Stimulated activated naive CD8-positive, alpha-beta T cell treated with anti-CD3 and anti-CD28 coated beads, Interleukin-15, Interleukin-2, amounts not matched to agents 100 ng/mL and 50 ng/mL, for 24 hours (primary cell): ENCODE measurements around the gene GPR84.
A peak's percentile ranks its signal among the peaks of the same experiment; 100 is the strongest.
"Not testable (repeated sequence)": the region's sequence is repeated elsewhere in the genome, so short reads cannot be mapped to it uniquely, and the experiment has no call there.

ENCODE experiments used
- H3K27ac Mint-ChIP-seq: one replicate; pipeline ENCODE4 v1.8.0; 2021; ENCODE audit warnings: mild to moderate bottlenecking, mixed read lengths
- H3K27me3 Mint-ChIP-seq: one replicate; pipeline ENCODE4 v1.8.0; 2021; ENCODE audit warnings: mixed read lengths
- H3K36me3 Mint-ChIP-seq: one replicate; pipeline ENCODE4 v1.8.0; 2021; ENCODE audit warnings: low read depth, mixed read lengths
- H3K4me1 Mint-ChIP-seq: one replicate; pipeline ENCODE4 v1.8.0; 2021; ENCODE audit warnings: low read depth, mixed read lengths
- H3K4me3 Mint-ChIP-seq: one replicate; pipeline ENCODE4 v1.8.0; 2021; ENCODE audit warnings: mild to moderate bottlenecking, mixed read lengths
- H3K9me3 Mint-ChIP-seq: one replicate; pipeline ENCODE4 v1.8.0; 2021; ENCODE audit warnings: mixed read lengths

GPR84 gene

DNA sequence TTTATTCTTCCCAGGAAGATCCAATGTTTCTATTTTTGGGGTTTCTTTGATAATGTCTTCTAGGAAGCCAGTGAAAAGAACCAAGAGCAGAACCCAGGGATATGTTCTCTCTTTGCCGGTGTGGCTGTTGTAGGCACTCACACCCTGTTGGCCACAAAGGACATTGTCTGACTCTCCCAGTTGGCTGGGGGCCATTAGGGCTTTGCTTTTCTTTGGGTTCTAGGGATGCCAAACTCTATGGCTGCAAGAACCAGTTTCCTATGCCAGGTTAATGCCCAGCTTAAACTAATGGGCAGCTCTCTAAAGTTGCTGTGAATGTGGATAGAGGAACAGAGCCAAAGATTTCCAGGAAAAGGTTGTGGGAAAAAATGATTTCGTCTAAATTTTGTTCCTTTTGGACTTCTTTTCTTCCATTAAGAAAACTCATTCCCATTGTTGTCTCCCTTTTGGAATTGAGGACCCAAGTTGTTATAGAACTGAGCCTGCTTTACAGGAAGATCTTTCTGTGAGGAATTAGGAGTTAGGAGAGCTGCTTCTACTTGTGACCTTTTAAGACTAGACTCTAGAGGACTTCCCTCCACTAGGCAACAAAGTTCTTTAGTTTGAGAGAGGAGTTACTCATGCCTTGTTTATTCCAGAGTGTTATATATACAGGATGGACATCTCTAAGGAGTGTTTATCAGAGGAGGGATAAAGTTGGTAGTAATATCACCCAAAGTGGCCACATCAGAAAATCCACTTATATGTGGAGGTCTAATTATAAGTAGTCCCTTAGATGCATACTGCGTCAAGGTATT lies 26.2 kb downstream of the GPR84 start:
- Mint-ChIP-seq H3K4me1 (peaks cover 8% of the 10 kb centered on the region), H3K4me3 (no peak overlapping the region), H3K36me3 (peaks cover 26% of the 10 kb centered on the region), H3K27me3 (no peaks in the 10 kb centered on the region), H3K27ac (no peak overlapping the region), H3K9me3 (no peaks in the 10 kb centered on the region)

DNA sequence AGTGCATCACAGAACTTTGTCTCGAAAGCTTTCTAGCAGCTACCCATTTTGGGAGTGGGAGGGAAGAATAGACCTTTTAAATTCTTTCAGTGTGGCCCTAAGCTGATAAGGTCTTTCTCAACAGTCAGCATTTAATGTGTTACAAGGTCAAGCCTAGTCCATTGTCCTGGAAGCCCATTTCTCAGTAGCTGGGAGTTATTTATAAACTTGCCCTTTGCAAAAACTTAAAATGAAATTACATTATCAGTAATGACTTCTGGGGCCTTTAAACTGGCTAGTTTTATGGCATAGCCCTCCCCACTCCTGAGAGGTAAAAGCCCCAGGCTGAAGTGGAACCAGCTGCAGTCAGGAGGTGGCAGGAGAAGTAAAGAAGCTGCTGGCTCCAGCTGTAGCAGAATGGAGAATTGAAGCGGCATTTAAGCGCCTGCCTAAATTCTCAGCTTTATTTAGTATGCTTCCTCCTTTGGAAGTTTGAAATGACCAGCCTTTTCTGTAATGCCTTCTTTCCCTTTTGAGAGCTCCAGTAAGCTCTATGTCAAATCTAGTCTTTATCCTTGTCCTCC lies 26.9 kb downstream of the GPR84 start:
- peaks cover 8% of the 10 kb centered on the region for H3K4me1 Mint-ChIP-seq
- H3K27me3 Mint-ChIP-seq: no peaks in the 10 kb centered on the region
- H3K4me3 Mint-ChIP-seq: no peak overlapping the region
- no peaks in the 10 kb centered on the region for H3K9me3 Mint-ChIP-seq
- H3K27ac Mint-ChIP-seq: no peak overlapping the region
- peaks cover 21% of the 10 kb centered on the region for H3K36me3 Mint-ChIP-seq

DNA sequence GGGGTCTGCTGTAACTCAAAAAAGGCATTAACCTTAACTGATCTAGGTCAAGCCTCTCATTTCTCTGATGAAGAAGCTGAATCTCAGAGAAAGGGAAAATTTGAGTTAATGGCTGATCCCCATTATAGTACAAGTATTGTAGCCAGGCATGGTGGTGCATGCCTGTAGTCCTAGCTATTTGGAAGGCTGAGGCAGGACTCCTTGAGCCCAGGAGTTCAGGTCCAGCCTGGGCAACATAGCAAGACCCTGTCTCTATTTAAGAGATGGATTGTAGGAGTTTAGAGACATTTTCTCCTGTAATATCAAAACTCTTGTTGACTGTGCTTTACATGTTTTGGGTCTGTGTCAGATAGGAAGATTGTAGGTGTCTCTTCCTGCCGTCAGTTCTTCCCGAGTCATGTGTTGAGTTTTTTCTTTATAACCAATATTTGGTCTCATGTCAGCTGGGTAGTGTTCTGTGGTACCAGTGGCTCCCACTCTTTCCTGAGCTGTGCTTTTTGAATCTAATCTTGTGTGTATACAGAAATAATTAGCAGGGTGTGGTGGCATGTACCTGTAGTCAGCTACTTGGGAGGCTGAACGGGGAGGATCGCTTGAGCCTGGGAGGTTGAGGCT lies 30.8 kb downstream of the GPR84 start:
- peaks cover 5% of the 10 kb centered on the region for H3K36me3 Mint-ChIP-seq
- no peaks in the 10 kb centered on the region for H3K9me3 Mint-ChIP-seq
- H3K4me3 Mint-ChIP-seq: no peak overlapping the region
- H3K27ac Mint-ChIP-seq: no peak overlapping the region
- H3K27me3 Mint-ChIP-seq: no peaks in the 10 kb centered on the region
- peaks cover 39% of the 10 kb centered on the region for H3K4me1 Mint-ChIP-seq

DNA sequence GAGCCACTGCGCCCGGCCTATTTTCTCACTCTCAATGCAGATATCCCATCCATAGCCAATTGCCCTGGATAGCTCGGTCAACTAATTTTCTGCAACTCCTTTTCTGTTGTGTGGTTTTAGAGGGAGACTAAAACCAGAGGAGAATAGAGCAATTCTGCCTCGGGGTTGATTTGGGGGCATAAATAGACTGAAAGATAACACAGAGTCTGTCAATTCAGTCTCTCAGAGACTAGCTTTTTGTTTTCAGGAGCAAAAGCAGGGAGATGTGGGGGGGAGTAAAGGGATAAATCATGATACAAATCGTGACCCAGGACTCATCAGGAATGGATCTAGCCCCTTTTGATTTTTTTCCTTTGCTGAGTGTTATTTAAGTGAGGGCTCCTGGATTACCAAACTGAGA lies 32.8 kb downstream of the GPR84 start:
- H3K9me3 Mint-ChIP-seq: no peaks in the 10 kb centered on the region
- peaks cover 48% of the 10 kb centered on the region for H3K4me1 Mint-ChIP-seq
- H3K4me3 Mint-ChIP-seq: no peak overlapping the region
- H3K27me3 Mint-ChIP-seq: no peaks in the 10 kb centered on the region
- H3K27ac Mint-ChIP-seq: peak overlapping the region; percentile 52
- peaks cover 5% of the 10 kb centered on the region for H3K36me3 Mint-ChIP-seq

DNA sequence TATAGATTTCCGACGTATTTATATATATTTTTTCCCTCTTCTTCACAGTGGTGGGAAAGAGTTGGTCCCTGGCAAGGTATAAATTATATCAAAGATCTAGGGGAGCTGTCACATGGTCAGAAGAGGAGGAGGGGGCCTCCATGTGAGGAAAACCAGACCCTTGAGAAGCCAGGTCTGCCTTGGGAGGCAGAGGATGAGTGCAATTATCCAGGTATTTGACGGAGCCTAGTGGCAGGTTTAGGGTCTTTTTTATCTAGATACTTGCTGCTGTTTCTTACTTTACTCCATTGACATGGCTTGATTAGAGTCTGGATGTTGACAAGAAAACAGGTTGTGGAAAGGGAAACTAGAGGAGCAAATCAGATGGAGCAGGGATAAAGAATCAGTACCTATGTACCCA lies 33.8 kb downstream of the GPR84 start:
- Mint-ChIP-seq H3K36me3 (peaks cover 5% of the 10 kb centered on the region), H3K4me1 (peaks cover 55% of the 10 kb centered on the region), H3K4me3 (no peak overlapping the region), H3K27me3 (no peaks in the 10 kb centered on the region), H3K9me3 (no peaks in the 10 kb centered on the region), H3K27ac (peak overlapping the region; percentile 56)

DNA sequence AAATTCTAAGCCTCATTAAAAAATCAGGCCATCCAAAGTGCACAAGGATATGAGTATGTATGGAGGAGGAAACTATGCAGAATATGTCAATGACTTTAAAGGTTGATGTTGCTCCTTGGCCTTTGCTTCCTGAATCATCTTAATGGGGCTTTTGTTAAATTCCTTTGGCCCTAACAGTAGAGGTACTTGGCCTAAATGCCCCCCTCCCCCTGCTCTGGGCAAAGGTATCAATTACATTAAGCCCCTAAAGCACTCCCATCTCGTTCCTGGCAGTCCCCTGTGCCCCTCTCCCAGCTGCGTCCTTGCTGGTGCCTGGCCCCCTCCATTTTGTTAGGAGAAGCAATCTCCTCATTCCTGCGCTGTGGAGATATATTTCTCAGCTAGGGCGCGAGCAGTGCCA lies 34.5 kb downstream of the GPR84 start:
- Mint-ChIP-seq H3K4me1 (peaks cover 61% of the 10 kb centered on the region), H3K9me3 (no peaks in the 10 kb centered on the region), H3K27ac (peak overlapping the region; percentile 11), H3K4me3 (no peak overlapping the region), H3K36me3 (peaks cover 5% of the 10 kb centered on the region), H3K27me3 (no peaks in the 10 kb centered on the region)

DNA sequence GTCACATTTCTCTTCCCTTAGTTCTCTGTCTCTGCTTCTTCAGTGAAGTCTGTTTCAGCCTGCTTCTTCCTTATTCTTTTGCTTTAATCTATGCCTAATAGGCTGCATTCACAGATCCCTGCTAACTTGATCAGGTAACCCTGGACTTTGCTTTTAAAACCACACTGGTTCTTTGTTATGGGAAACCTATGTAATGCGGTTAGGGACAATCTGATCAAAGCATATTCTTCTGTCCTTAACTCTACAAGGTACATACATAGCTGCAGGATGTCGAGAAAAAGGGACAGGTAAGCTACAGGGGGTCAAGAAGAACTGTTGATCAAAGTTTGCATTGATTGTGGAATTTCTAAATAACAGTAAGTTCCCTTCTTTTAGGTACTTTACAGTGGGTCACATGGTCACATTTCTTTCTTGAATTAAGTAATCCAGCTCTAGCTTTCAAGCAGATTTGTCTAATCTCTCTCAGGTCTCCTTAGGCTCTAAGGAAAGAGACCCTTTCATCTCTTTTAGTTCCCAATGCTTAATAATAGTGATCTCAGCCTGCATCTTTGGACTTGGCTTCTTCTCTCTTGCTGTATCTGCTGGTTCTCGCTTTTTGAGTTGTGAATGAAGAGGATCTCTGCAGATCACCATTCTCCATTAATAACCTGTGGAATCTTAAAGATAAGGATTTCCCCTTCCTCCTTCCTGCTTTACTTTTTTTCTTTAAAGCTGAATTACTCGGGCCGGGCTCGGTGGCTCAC lies 35.5 kb downstream of the GPR84 start:
- Mint-ChIP-seq H3K27ac (peak overlapping the region; percentile 43), H3K27me3 (no peaks in the 10 kb centered on the region), H3K4me1 (peaks cover 65% of the 10 kb centered on the region), H3K9me3 (no peaks in the 10 kb centered on the region), H3K4me3 (no peak overlapping the region), H3K36me3 (peaks cover 4% of the 10 kb centered on the region)

DNA sequence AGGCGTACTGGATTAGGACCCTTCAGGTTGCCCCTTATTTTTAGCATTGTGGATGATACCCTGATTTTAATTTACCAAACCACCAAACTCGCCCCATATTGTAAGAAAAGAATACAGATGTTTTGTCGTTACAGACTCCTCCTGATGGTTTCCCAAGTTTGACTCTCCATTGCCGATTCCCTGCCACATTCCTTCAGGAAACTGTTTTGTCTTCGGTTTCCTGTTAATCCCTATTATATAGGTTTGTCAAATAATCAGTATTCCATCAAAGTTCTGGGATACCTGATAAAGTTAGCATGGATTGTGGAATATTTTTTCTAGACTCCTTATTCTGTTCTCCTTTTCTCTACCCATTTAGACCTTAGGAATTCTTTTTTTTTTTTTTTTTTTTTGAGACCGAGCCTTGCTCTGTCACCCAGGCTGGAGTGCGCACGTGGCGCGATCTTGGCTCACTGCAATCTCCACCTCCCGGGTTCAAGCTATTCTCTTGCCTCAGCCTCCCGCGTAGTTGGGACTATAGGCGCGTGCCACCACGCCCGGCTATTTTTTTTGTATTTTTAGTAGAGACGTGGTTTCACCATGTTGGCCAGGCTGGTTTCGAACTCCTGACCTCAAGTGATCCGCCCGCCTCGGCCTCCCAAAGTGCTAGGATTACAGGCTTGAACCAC lies 38.7 kb downstream of the GPR84 start:
- not testable (repeated sequence) for H3K9me3 Mint-ChIP-seq, H3K36me3 Mint-ChIP-seq, H3K27me3 Mint-ChIP-seq
- Mint-ChIP-seq H3K4me1 (peaks cover 45% of the 10 kb centered on the region), H3K4me3 (peak overlapping the region; percentile 100), H3K27ac (peak overlapping the region; percentile 98)

DNA sequence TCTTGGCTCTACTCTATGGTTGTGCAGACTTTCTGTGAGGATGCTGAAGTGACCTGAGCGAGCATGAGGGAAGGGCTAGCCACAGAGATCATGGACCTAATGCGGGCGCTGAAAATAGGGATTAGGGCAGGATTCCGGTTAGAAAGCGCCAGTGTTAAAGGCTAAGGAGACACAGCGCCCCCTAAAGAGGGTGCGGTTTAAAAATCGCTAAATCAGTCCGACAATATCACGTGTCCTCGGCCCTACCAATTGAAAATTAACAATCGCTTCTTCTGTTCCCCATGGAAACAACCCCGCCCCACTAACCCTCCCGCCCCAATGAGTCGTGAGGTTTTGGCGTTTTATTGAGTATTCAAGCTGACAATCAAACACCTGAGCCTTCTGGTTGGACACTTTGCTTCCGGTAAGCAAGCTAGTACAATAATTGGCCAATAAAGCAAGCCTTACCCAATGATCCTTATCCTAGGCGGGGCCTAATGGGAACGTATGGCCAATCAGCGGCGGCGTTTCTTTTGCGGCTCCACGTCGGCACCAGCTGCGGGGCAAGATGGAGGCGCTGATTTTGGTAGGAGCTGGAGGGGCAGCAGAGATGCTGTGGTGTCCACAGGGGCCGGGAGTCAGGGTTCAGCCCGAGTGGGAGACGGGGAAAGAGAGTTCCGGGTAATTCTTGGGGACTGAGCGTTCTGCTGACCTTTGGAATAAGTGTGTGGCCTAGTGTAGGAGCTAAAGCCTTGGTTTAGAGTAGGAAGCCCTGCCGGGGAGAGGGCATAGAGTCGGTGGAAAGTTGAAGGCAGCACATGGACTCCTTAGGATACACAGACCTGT lies 39.5 kb downstream of the GPR84 start, which contains the start of gene COPZ1:
Gene COPZ1 (plus strand): TSS at position 515 of the 825 bp plus-strand sequence. CDS start 33 bp downstream, at position 548.
- Mint-ChIP-seq H3K27ac (peak within 1 kb of the TSS; percentile 98), H3K4me1 (peaks cover 37% of the 10 kb centered on the region), H3K27me3 (no peaks in the 10 kb centered on the region), H3K36me3 (no peaks in the 10 kb centered on the region), H3K4me3 (peak within 1 kb of the TSS; percentile 100), H3K9me3 (no peaks in the 10 kb centered on the region)

DNA sequence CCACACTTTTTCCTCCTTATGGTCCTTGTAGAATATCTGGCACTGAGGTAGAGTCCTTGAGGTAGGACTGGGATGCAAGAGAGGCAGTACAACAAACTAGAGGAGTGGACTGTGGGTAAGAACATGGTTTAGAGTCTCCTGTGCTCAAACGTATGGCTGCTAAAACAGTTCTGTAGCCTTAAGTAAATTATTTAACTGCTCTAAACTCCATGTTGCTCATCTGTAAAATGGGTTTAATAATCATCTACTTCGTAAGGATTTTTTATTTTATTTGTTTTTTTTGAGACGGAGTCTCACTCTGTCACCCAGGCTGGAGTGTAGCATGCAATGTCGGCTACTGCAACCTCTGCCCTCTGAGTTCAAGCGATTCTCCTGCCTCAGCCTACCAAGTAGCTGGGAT lies 42.9 kb downstream of the GPR84 start:
- Mint-ChIP-seq H3K27me3 (no peaks in the 10 kb centered on the region), H3K9me3 (no peaks in the 10 kb centered on the region), H3K4me1 (peaks cover 16% of the 10 kb centered on the region), H3K36me3 (no peaks in the 10 kb centered on the region), H3K27ac (no peak overlapping the region), H3K4me3 (no peak overlapping the region)
